CD14-positive monocyte (primary cell): Measurements from ENCODE around the gene PCBP3. TPM values are rescaled to one million over a fixed set of nuclear protein-coding genes. Genes with fewer than 3 reads are reported as not detected.

Experiments
- DNase-seq, 3 donors: peaks; one replicate each; pipeline ENCODE4 v3.0.0-alpha.2; 2011 to 2022
- H2AFZ ChIP-seq: 2 replicates; pipeline ENCODE4 v1.6.0; 2012; ENCODE audit warnings: mild to moderate bottlenecking, low read depth, low read length, inconsistent platforms; ENCODE audit not compliant: insufficient read depth, poor library complexity, severe bottlenecking
- H3K27ac ChIP-seq, 2 donors: 1 replicate in 1 of 2; 2 replicates in 1 of 2; pipeline ENCODE4 v1.5.1; 2012 to 2013; ENCODE audit warnings: low read length in 2 of 2, control low read depth in 1 of 2, inconsistent platforms in 1 of 2, low read depth in 1 of 2, mild to moderate bottlenecking in 1 of 2
- H3K27me3 ChIP-seq, 2 donors: one replicate each; pipeline versions ENCODE4 v1.6.0 to v1.6.1; 2011 to 2013; ENCODE audit warnings: low read length in 2 of 2; ENCODE audit not compliant: control insufficient read depth in 2 of 2, insufficient read depth in 2 of 2
- H3K36me3 ChIP-seq, 2 donors: replicated peaks in 1 of 2; 1 replicate in 1 of 2; 2 replicates in 1 of 2; pipeline versions ENCODE4 v1.5.1 to v1.6.1; 2012 to 2013; ENCODE audit warnings: low read length in 2 of 2, control low read depth in 1 of 2, inconsistent platforms in 1 of 2, mild to moderate bottlenecking in 1 of 2; ENCODE audit not compliant: insufficient read depth in 2 of 2, control insufficient read depth in 1 of 2
- H3K4me1 ChIP-seq, 2 donors: 1 replicate in 1 of 2; 2 replicates in 1 of 2; pipeline versions ENCODE4 v1.5.1 to v1.6.1; 2012 to 2013; ENCODE audit warnings: low read length in 2 of 2, control low read depth in 1 of 2, inconsistent platforms in 1 of 2, mild to moderate bottlenecking in 1 of 2, moderate library complexity in 1 of 2; ENCODE audit not compliant: insufficient read depth in 2 of 2, control insufficient read depth in 1 of 2
- H3K4me2 ChIP-seq: replicated peaks from 2 replicates; pipeline ENCODE3; 2012; ENCODE audit warnings: low read length, moderate library complexity, mild to moderate bottlenecking; ENCODE audit not compliant: poor library complexity, severe bottlenecking; ENCODE audit errors: extremely low read depth
- H3K4me3 ChIP-seq, 3 experiments: fragments of 200-600 bp in 1 of 3; sonication (generic) in 1 of 3; replicated peaks in 1 of 3; 1 replicate in 2 of 3; 2 replicates in 1 of 3; pipeline ENCODE4 v1.5.1; 2011 to 2013; ENCODE audit warnings: low read length in 3 of 3, mild to moderate bottlenecking in 3 of 3, control low read depth in 2 of 3, low read depth in 2 of 3, inconsistent platforms in 1 of 3, moderate library complexity in 1 of 3
- H3K79me2 ChIP-seq: 2 replicates; pipeline ENCODE4 v1.6.0; 2012; ENCODE audit warnings: mild to moderate bottlenecking, control low read depth, inconsistent platforms, low read length, moderate library complexity; ENCODE audit not compliant: insufficient read depth
- H3K9ac ChIP-seq: 2 replicates; pipeline ENCODE4 v1.6.0; 2017; ENCODE audit warnings: low read length, mild to moderate bottlenecking; ENCODE audit not compliant: insufficient read depth, poor library complexity, severe bottlenecking
- H3K9me3 ChIP-seq, 2 donors: replicated peaks in 1 of 2; 1 replicate in 1 of 2; 2 replicates in 1 of 2; pipeline versions ENCODE4 v1.5.1 to v1.6.1; 2012 to 2013; ENCODE audit warnings: low read length in 2 of 2, control low read depth in 1 of 2; ENCODE audit not compliant: control insufficient read depth in 1 of 2, insufficient read depth in 1 of 2
- H4K20me1 ChIP-seq: 2 replicates; pipeline ENCODE4 v1.6.0; 2012; ENCODE audit warnings: mild to moderate bottlenecking, low read length, control low read depth, moderate library complexity; ENCODE audit not compliant: insufficient read depth
- H3K27ac Mint-ChIP-seq, 7 donors: one replicate each; pipeline ENCODE4 v1.8.0; 2020; ENCODE audit warnings: mild to moderate bottlenecking in 7 of 7, mixed read lengths in 7 of 7, moderate library complexity in 6 of 7, inconsistent platforms in 2 of 7
- H3K27me3 Mint-ChIP-seq, 3 donors: one replicate each; pipeline ENCODE4 v1.8.0; 2021 to 2022; ENCODE audit warnings: low read depth in 3 of 3, mild to moderate bottlenecking in 3 of 3, mixed read lengths in 3 of 3, moderate library complexity in 3 of 3, inconsistent platforms in 1 of 3
- H3K36me3 Mint-ChIP-seq, 2 donors: one replicate each; pipeline ENCODE4 v1.8.0; 2020; ENCODE audit warnings: mixed read lengths in 2 of 2, inconsistent platforms in 1 of 2, mild to moderate bottlenecking in 1 of 2
- H3K4me1 Mint-ChIP-seq: one replicate; pipeline ENCODE4 v1.8.0; 2020; ENCODE audit warnings: mild to moderate bottlenecking, mixed read lengths
- H3K4me3 Mint-ChIP-seq, 2 donors: one replicate each; pipeline ENCODE4 v1.8.0; 2020; ENCODE audit warnings: mild to moderate bottlenecking in 2 of 2, mixed read lengths in 2 of 2, moderate library complexity in 1 of 2
- H3K9me3 Mint-ChIP-seq, 7 donors: one replicate each; pipeline ENCODE4 v1.8.0; 2020 to 2022; ENCODE audit warnings: mixed read lengths in 7 of 7, mild to moderate bottlenecking in 6 of 7, moderate library complexity in 6 of 7, inconsistent platforms in 2 of 7
- CTCF ChIP-seq: fragments of 200-600 bp; IDR thresholded peaks from one replicate; pipeline ENCODE4 v1.8.0; 2022; ENCODE audit warnings: antibody characterized with exemption, mild to moderate bottlenecking
- WGBS: methylation state at CpG from one replicate; pipeline ENCODE4 v1.1.5; 2013; ENCODE audit warnings: missing lambda C conversion rate; ENCODE audit not compliant: insufficient coverage; 5-methylcytosine and 5-hydroxymethylcytosine counted together
- intact Hi-C, 2 donors: fragments of 100-400 bp; cut with micrococcal nuclease; formaldehyde crosslinking; loops; one replicate each; pipeline versions ENCODE4 v1.15.0 to v1.15.1; 2023
- polyA plus RNA-seq, 3 donors: library from polyadenylated mRNA; depleted of rRNA in 1 of 3; unstranded in 2 of 3; stranded (reverse) in 1 of 3; fragments of 300-500 nt in 2 of 3; fragments of >200 nt in 1 of 3; fragmentation: Illumina TruSeq in 2 of 3; gene quantifications; 1 replicate in 2 of 3; 2 replicates in 1 of 3; pipeline ENCODE4 v1.2.3, GENCODE V29; 2012 to 2021

The PCBP3 gene
- polyA plus RNA-seq, 3 donors, result 0.34 to 0.49 TPM; not detected in 1

- Histone ChIP-seq H2AFZ (no peak overlapping the region), H4K20me1 (no peaks in the 10 kb centered on the region), H3K79me2 (no peaks in the 10 kb centered on the region), H3K4me3 (no peak overlapping the region), H3K9ac (no peak overlapping the region), H3K27me3 (no peaks in the 10 kb centered on the region), H3K36me3 (no peaks in the 10 kb centered on the region), H3K9me3 (peaks cover 16 to 47% of the 10 kb centered on the region in 2 donors), H3K4me2 (no peak overlapping the region), H3K27ac (no peak overlapping the region), H3K4me1 (no peaks in the 10 kb centered on the region)
- Mint-ChIP-seq H3K4me1 (no peaks in the 10 kb centered on the region), H3K9me3 (peaks cover 2 to 32% (median 12%) of the 10 kb centered on the region in 7 donors), H3K4me3 (no peak overlapping the region), H3K27ac (no peak overlapping the region), H3K36me3 (no peaks in the 10 kb centered on the region), H3K27me3 (no peaks in the 10 kb centered on the region)
- 97% methylated on average over 29 of the region's 34 CpGs for WGBS
- no peak for DNase-seq
- no peak for TF ChIP-seq CTCF
- intact Hi-C loops, result no loop called here
These were observed 284.6 kb downstream of the PCBP3 start for GRCh38 chr21:45927851-45928850.

- Histone ChIP-seq H3K27ac (no peak overlapping the region), H3K4me3 (no peak overlapping the region), H3K79me2 (no peaks in the 10 kb centered on the region), H3K4me2 (no peak overlapping the region), H3K9me3 (peaks cover 5 to 46% of the 10 kb centered on the region in 2 donors), H4K20me1 (no peaks in the 10 kb centered on the region), H3K9ac (no peak overlapping the region), H2AFZ (no peak overlapping the region), H3K36me3 (no peaks in the 10 kb centered on the region), H3K27me3 (no peaks in the 10 kb centered on the region), H3K4me1 (no peaks in the 10 kb centered on the region)
- H3K4me1 Mint-ChIP-seq, result no peaks in the 10 kb centered on the region
- no peak overlapping the region for H3K27ac Mint-ChIP-seq
- no peaks in the 10 kb centered on the region for H3K36me3 Mint-ChIP-seq
- WGBS, result 95% methylated on average over 10 of the region's 11 CpGs
- H3K4me3 Mint-ChIP-seq, result no peak overlapping the region
- no peak for TF ChIP-seq CTCF
- peaks cover 0 to 2% (median 0%) of the 10 kb centered on the region in 3 donors for H3K27me3 Mint-ChIP-seq
- no peak for DNase-seq
- intact Hi-C loops, result no loop called here
- H3K9me3 Mint-ChIP-seq, result peaks cover 10 to 40% (median 16%) of the 10 kb centered on the region in 7 donors
These were observed 285.9 kb downstream of the PCBP3 start for GRCh38 chr21:45929449-45929848.
